Subcutaneous abdominal adipose tissue (tissue), 5 donors: ENCODE measurements around the gene RCAN3.
"Not testable (repeated sequence)": the region's sequence is repeated elsewhere in the genome, so short reads cannot be mapped to it uniquely, and the experiment has no call there.

Source experiments
- H3K27ac ChIP-seq: one replicate; pipeline ENCODE4 v1.7.0; 2013; ENCODE audit warnings: low read depth, mild to moderate bottlenecking, inconsistent platforms, low read length, moderate library complexity
- H3K27me3 ChIP-seq, 5 donors: one replicate each; pipeline ENCODE4 v1.7.0; 2013; ENCODE audit warnings: low read length in 5 of 5, inconsistent platforms in 1 of 5; ENCODE audit not compliant: control insufficient read depth in 5 of 5, insufficient read depth in 4 of 5
- H3K36me3 ChIP-seq, 5 donors: one replicate each; pipeline ENCODE4 v1.7.0; 2013; ENCODE audit warnings: low read length in 5 of 5; ENCODE audit not compliant: control insufficient read depth in 5 of 5, insufficient read depth in 5 of 5
- H3K4me1 ChIP-seq, 5 donors: one replicate each; pipeline ENCODE4 v1.7.0; 2013; ENCODE audit warnings: low read length in 5 of 5, mild to moderate bottlenecking in 3 of 5, moderate library complexity in 1 of 5; ENCODE audit not compliant: control insufficient read depth in 5 of 5, insufficient read depth in 5 of 5
- H3K4me3 ChIP-seq, 5 donors: one replicate each; pipeline ENCODE4 v1.7.0; 2013; ENCODE audit warnings: low read length in 5 of 5, low read depth in 1 of 5
- H3K9ac ChIP-seq, 5 donors: one replicate each; pipeline ENCODE4 v1.7.0; 2013; ENCODE audit warnings: low read length in 5 of 5, mild to moderate bottlenecking in 4 of 5, moderate library complexity in 3 of 5
- H3K9me3 ChIP-seq, 5 donors: one replicate each; pipeline ENCODE4 v1.7.0; 2013; ENCODE audit warnings: low read length in 5 of 5; ENCODE audit not compliant: control insufficient read depth in 5 of 5
- donor health status: healthy.
- donor health status: healthy.
- donor health status: healthy.
- donor health status: healthy.
- donor health status: healthy.

The RCAN3 gene

DNA sequence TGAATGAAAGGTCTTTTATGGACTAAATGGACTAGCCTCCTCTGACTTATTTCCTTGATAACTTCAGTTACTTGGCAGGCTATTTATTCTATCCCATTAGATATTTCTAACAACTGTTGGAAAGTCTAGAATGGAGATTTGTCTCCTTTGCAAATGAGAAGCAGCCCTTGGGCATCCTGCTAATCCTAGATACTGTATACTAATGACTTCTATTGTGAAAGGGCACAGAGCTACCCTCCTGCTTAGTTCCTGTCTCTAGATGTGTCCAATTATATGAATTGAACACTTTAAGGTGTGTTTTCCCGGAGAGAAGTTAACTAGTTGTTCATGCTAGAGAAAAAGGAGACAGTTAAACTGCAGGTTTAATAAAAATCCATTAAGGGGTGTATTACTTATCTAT is 43.0 kb downstream of the RCAN3 start:
- H3K27me3 ChIP-seq, result peaks cover 0 to 11% (median 7%) of the 10 kb centered on the region in 5 donors
- no peaks in the 10 kb centered on the region for H3K9me3 ChIP-seq
- no peak overlapping the region for H3K4me3 ChIP-seq
- no peak overlapping the region for H3K9ac ChIP-seq
- H3K4me1 ChIP-seq, result no peaks in the 10 kb centered on the region
- no peaks in the 10 kb centered on the region for H3K36me3 ChIP-seq
- no peak overlapping the region for H3K27ac ChIP-seq

DNA sequence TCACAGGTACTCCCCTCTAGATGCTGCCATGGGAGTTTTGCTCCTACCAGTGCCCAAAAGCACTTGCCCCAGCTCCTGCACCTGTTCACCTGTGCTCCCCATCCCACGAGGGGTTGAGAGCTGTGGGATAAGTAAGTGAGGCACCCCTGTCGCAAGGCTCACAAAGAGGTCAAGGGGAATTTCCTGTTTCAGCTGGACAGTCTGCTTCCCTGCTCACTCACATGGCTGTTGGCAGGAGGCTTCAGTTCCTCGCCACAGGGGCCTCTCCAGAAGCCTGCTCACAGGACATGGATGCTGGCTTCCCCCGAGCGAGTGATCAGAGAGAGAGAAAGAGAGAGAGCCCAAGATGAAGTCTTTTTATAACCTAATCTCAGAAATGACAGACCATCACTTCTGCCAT is 44.6 kb downstream of the RCAN3 start:
- H3K9ac ChIP-seq, result no peak overlapping the region
- H3K27me3 ChIP-seq, result peaks cover 4 to 19% (median 8%) of the 10 kb centered on the region in 5 donors
- no peak overlapping the region for H3K4me3 ChIP-seq
- H3K36me3 ChIP-seq, result no peaks in the 10 kb centered on the region
- H3K4me1 ChIP-seq, result no peaks in the 10 kb centered on the region
- H3K27ac ChIP-seq, result no peak overlapping the region
- H3K9me3 ChIP-seq, result no peaks in the 10 kb centered on the region

DNA sequence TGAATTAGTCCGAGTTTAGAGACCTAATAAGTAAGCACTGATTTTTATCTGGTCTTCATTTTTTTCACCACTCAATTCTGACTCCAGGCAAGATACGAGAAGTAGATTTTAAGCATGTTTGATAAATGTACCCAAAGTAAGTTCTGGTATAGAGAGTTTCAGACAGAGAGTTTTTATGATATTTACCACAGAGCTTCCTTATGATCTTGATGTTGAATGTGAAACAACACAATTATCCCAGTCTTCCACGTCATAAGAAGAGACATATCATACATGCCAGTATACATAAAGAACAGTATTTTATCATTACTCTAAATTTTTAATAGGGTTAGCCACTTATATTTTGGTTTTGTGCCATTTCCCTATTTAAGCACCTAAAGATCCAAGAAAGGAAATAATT is 45.4 kb downstream of the RCAN3 start:
- Histone ChIP-seq H3K36me3 (no peaks in the 10 kb centered on the region), H3K27ac (no peak overlapping the region), H3K9me3 (no peaks in the 10 kb centered on the region), H3K27me3 (peaks cover 4 to 19% (median 8%) of the 10 kb centered on the region in 5 donors), H3K4me3 (no peak overlapping the region), H3K4me1 (no peaks in the 10 kb centered on the region), H3K9ac (no peak overlapping the region)

DNA sequence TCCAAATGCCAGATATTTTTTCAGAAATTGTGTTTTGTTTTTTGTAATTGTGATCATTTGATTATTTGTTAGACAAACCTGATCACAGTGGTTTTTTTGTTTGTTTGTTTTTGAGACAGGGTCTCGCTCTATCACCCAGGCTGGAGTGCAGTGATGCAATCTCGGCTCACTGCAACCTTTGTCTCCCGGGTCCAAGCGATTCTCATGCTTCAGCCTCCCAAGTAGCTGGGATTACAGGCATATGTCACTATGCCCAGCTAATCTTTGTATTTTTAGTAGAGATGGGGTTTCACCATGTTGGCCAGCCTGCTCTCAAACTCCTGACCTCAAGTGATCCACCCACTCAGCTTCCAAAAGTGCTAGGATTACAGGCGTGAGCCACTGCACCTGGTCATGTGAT is 46.6 kb downstream of the RCAN3 start:
- not testable (repeated sequence) for H3K4me1 ChIP-seq, H3K9ac ChIP-seq, H3K4me3 ChIP-seq, H3K27ac ChIP-seq, H3K9me3 ChIP-seq, H3K36me3 ChIP-seq
- peaks cover 4 to 23% (median 13%) of the 10 kb centered on the region in 5 donors for H3K27me3 ChIP-seq

DNA sequence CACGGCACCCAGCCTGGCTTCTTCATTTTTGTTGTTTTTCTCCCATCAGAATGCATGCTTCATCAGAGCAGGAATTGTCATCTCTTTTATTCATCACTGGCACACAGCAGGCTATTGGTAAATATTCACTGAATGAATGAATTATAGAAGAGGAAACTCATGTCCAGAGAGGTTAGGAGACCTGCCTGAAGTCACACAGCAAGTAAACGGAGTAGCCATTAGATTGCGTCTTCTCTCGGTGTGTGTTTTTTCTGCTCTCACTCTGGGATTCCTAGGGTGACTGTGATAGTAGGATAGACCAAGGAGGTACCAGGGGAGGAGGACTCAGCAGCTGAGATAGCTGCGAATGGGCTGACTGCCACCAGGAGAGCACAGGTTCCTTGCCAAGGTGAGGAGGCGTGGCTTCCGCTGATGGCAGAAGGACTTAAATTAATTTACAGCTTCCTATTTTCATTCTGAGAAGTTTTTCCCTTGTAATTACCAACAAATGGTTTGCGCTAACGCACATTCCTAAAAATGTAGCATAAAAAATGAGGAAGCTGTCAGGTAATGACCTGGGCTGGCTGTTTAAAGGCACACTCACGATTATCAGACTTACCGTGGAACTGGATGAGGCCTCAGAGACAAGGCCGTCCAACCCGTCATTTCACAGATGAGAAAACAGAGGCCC is 48.8 kb downstream of the RCAN3 start:
- no peak overlapping the region for H3K27ac ChIP-seq
- H3K4me3 ChIP-seq, result no peak overlapping the region
- no peaks in the 10 kb centered on the region for H3K9me3 ChIP-seq
- peaks cover 8 to 37% (median 28%) of the 10 kb centered on the region in 5 donors for H3K27me3 ChIP-seq
- no peak overlapping the region for H3K9ac ChIP-seq
- H3K4me1 ChIP-seq, result peaks cover 0 to 8% (median 6%) of the 10 kb centered on the region in 5 donors
- H3K36me3 ChIP-seq, result no peaks in the 10 kb centered on the region

DNA sequence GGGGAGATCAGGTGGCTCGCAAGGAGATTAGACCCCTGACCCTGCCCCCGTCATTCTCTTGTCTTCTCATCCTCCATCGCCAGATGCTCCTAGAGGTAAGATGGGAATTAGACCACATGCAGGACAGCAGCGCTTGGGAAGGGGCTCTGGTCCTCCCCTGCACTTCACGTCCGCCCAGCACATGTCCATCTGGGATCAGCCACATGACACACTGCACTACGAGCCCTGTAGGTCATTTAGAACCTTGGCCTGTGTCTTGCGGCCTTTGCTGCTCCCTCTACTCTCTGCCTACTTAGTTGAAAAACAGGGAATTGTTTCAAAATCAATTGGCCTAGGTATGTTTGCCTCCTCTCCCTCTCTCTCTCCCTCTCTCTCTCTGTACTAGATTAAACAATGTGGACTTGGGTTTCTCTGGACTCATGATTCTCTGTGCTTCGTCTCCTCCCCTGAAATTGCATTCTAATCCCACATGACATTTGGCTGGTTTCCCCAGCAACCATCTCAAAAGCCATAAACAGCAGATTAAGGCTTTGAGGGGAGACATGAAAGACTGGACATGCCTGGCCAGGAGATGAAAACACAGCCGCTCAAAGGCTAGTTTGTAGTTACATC is 49.4 kb downstream of the RCAN3 start:
- Histone ChIP-seq H3K27ac (no peak overlapping the region), H3K9me3 (no peaks in the 10 kb centered on the region), H3K4me1 (peaks cover 0 to 8% (median 6%) of the 10 kb centered on the region in 5 donors), H3K27me3 (peaks cover 14 to 43% (median 32%) of the 10 kb centered on the region in 5 donors), H3K36me3 (no peaks in the 10 kb centered on the region), H3K9ac (no peak overlapping the region), H3K4me3 (no peak overlapping the region)

DNA sequence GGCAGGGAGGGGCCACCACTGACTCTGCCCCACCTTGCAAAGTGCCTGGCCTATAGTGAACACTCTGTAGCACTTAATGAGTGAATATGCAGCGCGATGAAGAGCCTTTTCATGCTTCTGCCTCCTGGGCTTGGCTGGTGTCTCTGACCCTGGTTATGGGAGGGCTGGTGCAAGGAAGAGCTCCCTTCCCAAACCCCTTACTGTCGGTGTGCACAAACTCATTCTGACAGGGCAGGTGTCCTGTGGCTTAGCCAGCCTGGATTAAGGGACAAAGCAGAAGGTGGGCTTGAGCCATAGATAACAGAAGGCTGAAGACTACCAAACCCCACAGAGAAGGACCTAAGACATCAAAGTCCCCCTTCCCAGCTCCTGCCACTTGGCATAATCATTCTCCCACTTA is 51.3 kb downstream of the RCAN3 start:
- peaks cover 0 to 19% (median 13%) of the 10 kb centered on the region in 5 donors for H3K4me1 ChIP-seq
- peaks cover 22 to 54% (median 41%) of the 10 kb centered on the region in 5 donors for H3K27me3 ChIP-seq
- no peak overlapping the region for H3K4me3 ChIP-seq
- no peak overlapping the region for H3K27ac ChIP-seq
- H3K36me3 ChIP-seq, result no peaks in the 10 kb centered on the region
- H3K9me3 ChIP-seq, result no peaks in the 10 kb centered on the region
- no peak overlapping the region for H3K9ac ChIP-seq

DNA sequence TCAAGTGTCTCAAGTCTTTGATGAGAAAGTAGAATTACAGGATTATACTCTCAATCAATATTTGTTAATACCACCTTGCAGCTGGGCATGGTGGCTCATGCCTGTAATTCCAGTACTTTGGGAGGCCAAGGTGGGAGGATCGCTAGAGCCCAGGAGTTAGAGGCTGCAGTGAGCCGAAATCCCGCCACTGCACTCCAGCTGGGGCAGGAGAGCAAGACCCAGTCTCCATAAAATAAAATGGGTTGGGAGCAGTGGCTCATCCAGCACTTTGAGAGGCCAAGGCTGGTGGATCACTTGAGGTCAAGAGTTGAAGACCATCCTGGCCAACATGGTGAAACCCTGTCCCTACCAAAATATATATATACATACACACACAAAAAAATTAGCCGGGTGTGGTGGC is 52.1 kb downstream of the RCAN3 start:
- H3K9me3 ChIP-seq, result no peaks in the 10 kb centered on the region
- H3K27ac ChIP-seq, result no peak overlapping the region
- H3K9ac ChIP-seq, result no peak overlapping the region
- peaks cover 0 to 26% (median 19%) of the 10 kb centered on the region in 5 donors for H3K4me1 ChIP-seq
- H3K4me3 ChIP-seq, result no peak overlapping the region
- peaks cover 22 to 54% (median 43%) of the 10 kb centered on the region in 5 donors for H3K27me3 ChIP-seq
- no peaks in the 10 kb centered on the region for H3K36me3 ChIP-seq

DNA sequence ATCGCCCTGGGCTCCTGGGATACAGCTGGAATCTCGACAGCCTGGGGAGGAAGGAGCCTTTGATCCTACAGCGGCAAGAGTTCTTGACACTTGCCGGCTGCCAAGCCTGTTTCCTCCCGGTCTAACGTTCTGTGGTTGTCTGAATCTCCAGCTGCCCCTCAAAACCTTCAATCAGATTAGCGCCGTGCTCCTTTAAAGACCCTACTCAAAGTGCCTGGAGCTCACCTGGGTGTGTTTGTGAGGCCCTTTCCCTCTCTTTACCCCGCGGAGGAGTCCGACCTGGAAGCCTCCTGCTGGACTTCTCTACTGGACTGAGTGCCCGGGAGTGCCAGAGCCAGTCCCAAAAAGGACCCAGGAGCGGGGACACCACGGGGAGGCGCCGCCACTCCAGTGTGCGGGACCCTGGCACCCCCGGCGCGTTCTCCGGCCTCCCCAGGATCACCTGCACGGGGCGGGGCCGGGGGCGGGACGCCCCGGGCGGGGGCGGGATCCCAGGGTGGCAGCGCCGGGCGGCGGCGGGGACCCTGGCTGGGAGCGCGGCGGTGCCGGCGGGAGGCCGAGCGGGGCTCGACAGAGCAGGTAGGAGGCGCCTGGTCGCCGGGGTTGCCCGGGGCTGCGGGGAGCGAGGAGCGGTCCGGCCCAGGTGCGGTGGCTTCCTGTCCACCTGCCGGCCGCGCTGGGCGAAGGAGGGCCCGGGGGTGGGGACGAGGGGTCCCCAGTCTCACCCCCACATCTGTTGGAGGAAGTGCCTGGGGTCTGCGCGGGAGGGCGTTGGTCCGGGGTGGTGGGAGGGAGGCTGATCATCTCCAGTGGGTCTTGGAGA is 53.2 kb downstream of the RCAN3 start, which contains the start of gene NCMAP:
NCMAP (plus strand) TSS at position 497 of the 823 bp plus-strand sequence. CDS start 39,344 bp downstream, outside the sequence.
- H3K4me3 ChIP-seq, result no peak within 1 kb of the TSS
- H3K4me1 ChIP-seq, result peaks cover 0 to 26% (median 19%) of the 10 kb centered on the region in 5 donors
- no peak within 1 kb of the TSS for H3K9ac ChIP-seq
- no peaks in the 10 kb centered on the region for H3K36me3 ChIP-seq
- H3K27me3 ChIP-seq, result peaks cover 19 to 48% (median 39%) of the 10 kb centered on the region in 5 donors
- no peaks in the 10 kb centered on the region for H3K9me3 ChIP-seq
- no peak within 1 kb of the TSS for H3K27ac ChIP-seq

DNA sequence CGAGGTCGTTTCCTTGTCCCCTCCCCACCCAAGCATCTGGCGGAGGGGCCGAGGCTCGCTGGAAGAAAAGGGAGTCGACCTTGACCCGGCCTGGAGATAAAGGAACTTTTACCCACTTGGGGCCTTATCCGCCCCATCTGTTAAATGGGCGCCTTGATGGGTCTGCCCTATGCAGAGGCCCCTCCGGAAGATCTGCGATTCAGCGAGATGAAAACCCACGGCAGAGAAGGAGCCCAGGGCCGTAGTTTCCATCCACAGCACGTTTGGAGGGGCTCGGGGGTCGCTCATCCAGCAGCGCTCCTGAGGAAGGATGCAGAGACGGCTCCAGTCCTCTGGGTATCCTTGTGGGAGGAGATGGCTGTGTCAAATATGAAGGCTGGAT is 53.8 kb downstream of the RCAN3 start:
- no peak overlapping the region for H3K27ac ChIP-seq
- no peak overlapping the region for H3K4me3 ChIP-seq
- H3K4me1 ChIP-seq, result peaks cover 0 to 26% (median 19%) of the 10 kb centered on the region in 5 donors
- H3K36me3 ChIP-seq, result no peaks in the 10 kb centered on the region
- no peaks in the 10 kb centered on the region for H3K9me3 ChIP-seq
- H3K27me3 ChIP-seq, result peaks cover 19 to 44% (median 36%) of the 10 kb centered on the region in 5 donors
- no peak overlapping the region for H3K9ac ChIP-seq
